Fibroblast of lung (primary cell): ENCODE results near the gene CHRM3.

ENCODE experiments used
- CTCF ChIP-seq, 2 donors: IDR thresholded peaks in 1 of 2; conservative IDR thresholded peaks in 1 of 2; 1 replicate in 1 of 2; 2 replicates in 1 of 2; pipeline ENCODE4 v1.5.1; 2011 to 2012; ENCODE audit warnings: low read length in 2 of 2, control low read depth in 1 of 2, inconsistent platforms in 1 of 2, low read depth in 1 of 2, mild to moderate bottlenecking in 1 of 2
- EZH2 ChIP-seq: IDR thresholded peaks from 2 replicates; pipeline ENCODE4 v1.5.1; 2012; ENCODE audit warnings: low read length, control low read depth, mild to moderate bottlenecking; ENCODE audit errors: missing control alignments

GRCh38 chr1:239388159-239388485, 1.8 kb downstream of the CHRM3 start:
- no peak for TF ChIP-seq CTCF (conservative IDR thresholded peaks at IDR 0.05 in 1 of 2, IDR thresholded peaks at IDR 0.05 in 1 of 2; ENCODE audit: low read depth in 1 of 2, low read length in 2 of 2)
- no peak for TF ChIP-seq EZH2
